Muscle of arm (tissue), 14 donors: Measurements from ENCODE around the gene OR6C6. TPM values are rescaled to one million over a fixed set of nuclear protein-coding genes. Genes with fewer than 3 reads are reported as not detected.
"Not testable (repeated sequence)": the region's sequence is repeated elsewhere in the genome, so short reads cannot be mapped to it uniquely, and the experiment has no call there.

ENCODE experiments used
- DNase-seq: peaks from one replicate; pipeline ENCODE4 v3.0.0-alpha.2; 2013
- long read RNA-seq, 11 donors: transcript quantifications; one replicate each; lab custom pipeline, GENCODE V29; 2026
- polyA plus RNA-seq, 12 donors: library from polyadenylated mRNA; unstranded; fragments of 120-200 nt; gene quantifications; one replicate each; pipeline ENCODE4 v1.2.1, GENCODE V29; 2013; ENCODE audit not compliant: insufficient read length in 12 of 12

The OR6C6 gene
- polyA plus RNA-seq: not detected
- long read RNA-seq, donor 1: 0 reads
- long read RNA-seq, donor 2: 0 reads
- long read RNA-seq, donor 3: 0 reads
- long read RNA-seq, donor 4: 0 reads
- long read RNA-seq, donor 5: 0 reads
- long read RNA-seq, donor 6: 0 reads
- long read RNA-seq, donor 7: 0 reads
- long read RNA-seq, donor 8: 0 reads
- long read RNA-seq, donor 9: 0 reads
- long read RNA-seq, donor 10: 0 reads
- long read RNA-seq, donor 11: 0 reads

- DNase-seq: no peak
These were observed at the start of gene OR6C6 for GRCh38 chr12:55296469-55296868. OR6C6 (minus strand) TSS chr12:55296569; CDS start chr12:55295232, 1,337 bp downstream.

- DNase-seq: no peak
These were observed 39.6 kb upstream of the OR6C6 start for GRCh38 chr12:55336002-55336401.

- no peak for DNase-seq
These were observed 34.1 kb upstream of the OR6C6 start, which contains the start of gene OR6C3 for GRCh38 chr12:55330446-55330845. OR6C3 (plus strand) TSS chr12:55330746; CDS start chr12:55331701, 955 bp downstream.

- not testable (repeated sequence) for DNase-seq
These were observed 29.4 kb upstream of the OR6C6 start for GRCh38 chr12:55325801-55326200.

- DNase-seq: no peak
These were observed 23.8 kb upstream of the OR6C6 start for GRCh38 chr12:55320201-55320600.

- no peak for DNase-seq
These were observed 17.7 kb upstream of the OR6C6 start, which contains the start of gene OR6C1 for GRCh38 chr12:55314043-55314442. OR6C1 (plus strand) TSS chr12:55314343; CDS start chr12:55320600, 6,257 bp downstream.

GRCh38 chr12:55289999-55290398, 6.4 kb downstream of the OR6C6 start:
- DNase-seq: no peak

GRCh38 chr12:55280991-55281390, 15.4 kb downstream of the OR6C6 start:
- no peak for DNase-seq

GRCh38 chr12:55258303-55258702, 38.1 kb downstream of the OR6C6 start:
- DNase-seq: no peak

GRCh38 chr12:55256831-55257230, 39.5 kb downstream of the OR6C6 start:
- DNase-seq: no peak

GRCh38 chr12:55253281-55253680, 43.1 kb downstream of the OR6C6 start:
- no peak for DNase-seq

- no peak for DNase-seq
These were observed 45.4 kb downstream of the OR6C6 start for GRCh38 chr12:55250944-55251343.

GRCh38 chr12:55246159-55246558, 50.2 kb downstream of the OR6C6 start:
- DNase-seq: no peak

- DNase-seq: no peak
These were observed 52.1 kb downstream of the OR6C6 start, which contains the start of gene OR6C74 for GRCh38 chr12:55244309-55244708. OR6C74 (plus strand) TSS chr12:55244609; CDS start chr12:55247288, 2,679 bp downstream.

Other genes with a start within 250 kb of the OR6C6 start
- gene OR9K2, start 170.2 kb downstream of the OR6C6 start, polyA plus RNA-seq: not detected
- not detected for gene OR10A7, start 75.5 kb downstream of the OR6C6 start, polyA plus RNA-seq
- gene OR6C74, start 52.0 kb downstream of the OR6C6 start, polyA plus RNA-seq: not detected
- gene OR6C1, start 17.8 kb upstream of the OR6C6 start, polyA plus RNA-seq: not detected
- gene OR6C3, start 34.2 kb upstream of the OR6C6 start, polyA plus RNA-seq: not detected
- gene OR6C75, start 66.4 kb upstream of the OR6C6 start, polyA plus RNA-seq: under 1 TPM in 3 of 12 donors, not detected in 9; 0.07 to 0.12 (median 0.07) TPM
- not detected for gene OR6C65, start 104.0 kb upstream of the OR6C6 start, polyA plus RNA-seq
- not detected for gene OR6C76, start 129.7 kb upstream of the OR6C6 start, polyA plus RNA-seq
- not detected for gene OR6C2, start 147.5 kb upstream of the OR6C6 start, polyA plus RNA-seq
- not detected for gene OR6C70, start 173.6 kb upstream of the OR6C6 start, polyA plus RNA-seq
- gene OR6C68, start 195.8 kb upstream of the OR6C6 start, polyA plus RNA-seq: not detected